Measurements from ENCODE around the gene LTA4H.

Gene LTA4H

DNA sequence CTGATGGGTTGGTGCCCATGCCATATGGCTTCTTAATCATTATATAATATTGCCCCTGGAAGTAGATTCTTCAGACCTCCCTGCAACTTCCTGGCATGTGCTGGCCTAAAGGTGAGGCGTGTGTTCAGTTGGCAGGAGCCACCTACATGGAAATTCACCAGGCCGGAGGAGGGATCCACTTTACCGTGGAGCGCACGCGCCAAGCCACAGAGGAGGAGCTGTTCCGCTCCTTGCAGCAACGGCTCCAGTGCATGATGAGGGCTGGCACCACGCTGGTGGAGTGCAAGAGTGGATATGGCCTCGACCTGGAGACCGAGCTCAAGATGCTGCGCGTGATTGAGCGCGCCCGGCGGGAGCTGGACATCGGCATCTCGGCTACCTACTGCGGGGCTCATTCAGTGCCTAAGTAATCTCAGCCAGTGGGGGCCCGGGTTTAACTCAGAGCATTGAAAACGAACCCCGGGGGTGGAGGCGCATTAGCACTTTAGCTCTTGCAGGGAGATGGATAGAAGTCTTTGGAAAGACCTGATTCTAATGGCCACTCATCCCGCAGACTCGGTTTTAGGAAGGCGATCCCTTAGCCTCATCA lies 78.7 kb downstream of the LTA4H start:
- DNase-seq (ENCODE audit: low spot score): no peak

DNA sequence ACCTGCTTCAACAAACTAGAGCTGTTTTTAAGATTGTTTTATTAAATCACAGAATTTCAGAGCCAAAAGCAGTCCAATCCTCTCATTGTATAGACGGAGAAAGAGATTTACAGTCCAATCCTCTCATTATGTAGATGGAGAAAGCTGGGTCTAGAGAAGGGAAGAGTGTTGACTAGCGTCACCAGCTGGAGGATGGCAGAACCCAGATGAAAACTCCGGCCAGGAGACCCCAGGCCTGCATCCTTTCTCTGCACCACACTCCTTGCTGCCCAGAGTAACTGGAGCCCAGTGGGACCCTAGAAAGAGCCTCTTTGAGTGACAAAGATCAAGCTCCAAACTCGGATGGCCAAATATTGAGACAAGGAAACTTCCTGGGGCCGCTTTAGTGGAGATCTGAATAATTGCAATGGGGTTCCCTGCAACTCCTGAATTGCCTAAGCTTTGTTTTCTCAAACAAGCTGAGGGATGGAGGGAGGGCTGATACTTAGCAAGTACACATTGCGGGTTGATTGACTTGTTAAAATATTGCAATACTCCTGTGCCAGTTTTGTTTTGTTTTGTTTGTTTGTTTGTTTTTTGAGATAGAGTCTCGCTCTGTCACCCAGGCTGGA lies 79.7 kb downstream of the LTA4H start:
- DNase-seq (ENCODE audit: low spot score): no peak

DNA sequence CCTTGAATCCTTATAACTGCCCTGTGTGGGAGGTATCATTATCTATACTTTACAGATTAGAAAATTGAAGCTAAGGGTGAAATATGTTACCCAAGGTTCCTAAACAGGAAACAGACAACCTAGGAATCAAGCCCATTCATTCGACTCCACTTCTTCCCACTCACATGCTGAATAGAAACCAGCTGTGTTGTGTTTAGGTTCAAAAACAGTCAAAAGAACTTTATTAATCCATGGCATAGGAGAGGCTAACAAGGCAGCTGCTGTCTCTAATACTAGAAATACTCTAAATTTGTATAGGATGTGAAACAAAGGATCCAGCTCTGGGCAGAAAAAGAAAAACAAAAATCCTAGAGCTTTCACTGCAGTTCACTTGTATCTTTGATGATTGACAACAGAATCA lies 82.4 kb downstream of the LTA4H start:
- no peak for DNase-seq (ENCODE audit: low spot score)

DNA sequence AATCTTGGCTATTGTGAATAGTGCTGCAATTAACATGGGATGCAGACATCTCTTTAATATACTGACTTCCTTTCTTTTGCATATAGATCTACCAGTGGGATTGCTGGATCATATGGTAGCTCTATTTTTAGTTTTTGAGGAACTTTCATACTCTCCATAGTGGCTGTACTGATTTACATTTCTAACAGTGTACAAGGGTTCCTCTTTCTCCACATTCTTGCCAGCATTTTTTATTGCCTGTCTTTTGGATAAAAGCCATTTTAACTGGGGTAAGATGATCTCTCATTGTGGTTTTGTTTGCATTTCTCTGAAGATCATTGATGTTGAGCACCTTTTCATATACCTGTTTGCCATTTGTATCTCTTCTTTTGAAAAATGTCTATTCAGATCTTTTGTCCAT lies 83.9 kb downstream of the LTA4H start:
- DNase-seq (ENCODE audit: low spot score): no peak

Data from hepatic stellate cell (primary cell).